ENCODE data around the gene IFNGR1. TPM values are rescaled to one million over a fixed set of nuclear protein-coding genes. Genes with fewer than 3 reads are reported as not detected.

Gene IFNGR1
- total RNA-seq, 1 donor from 2014 or later: 112 TPM

GRCh38 chr6:137175868-137176245 is 43.3 kb downstream of the IFNGR1 start:
- DNase-seq: no peak

GRCh38 chr6:137175157-137175867 is 43.9 kb downstream of the IFNGR1 start:
- no peak for DNase-seq

- no peak for DNase-seq
Observed at GRCh38 chr6:137173501-137173900, 45.7 kb downstream of the IFNGR1 start, which contains the start of gene IL22RA2. Gene IL22RA2 (minus strand): TSS chr6:137173644. CDS start chr6:137161749, 11,895 bp downstream.

- DNase-seq: no peak
Observed at GRCh38 chr6:137172734-137173431, 46.3 kb downstream of the IFNGR1 start.

GRCh38 chr6:137171824-137172733 is 47.1 kb downstream of the IFNGR1 start:
- DNase-seq: no peak

GRCh38 chr6:137171053-137171374 is 48.2 kb downstream of the IFNGR1 start:
- DNase-seq: no peak

- no peak for DNase-seq
Observed at GRCh38 chr6:137170266-137171052, 48.7 kb downstream of the IFNGR1 start.

- DNase-seq: no peak
Observed at GRCh38 chr6:137167702-137168377, 51.3 kb downstream of the IFNGR1 start.

GRCh38 chr6:137166247-137167098 is 52.7 kb downstream of the IFNGR1 start:
- no peak for DNase-seq

- no peak for DNase-seq
Observed at GRCh38 chr6:137165375-137166246, 53.6 kb downstream of the IFNGR1 start.

GRCh38 chr6:137163732-137164318 is 55.4 kb downstream of the IFNGR1 start:
- no peak for DNase-seq

- DNase-seq: no peak
Observed at GRCh38 chr6:137162692-137163306, 56.4 kb downstream of the IFNGR1 start.

- no peak for DNase-seq
Observed at GRCh38 chr6:137161949-137162348, 57.2 kb downstream of the IFNGR1 start.

- no peak for DNase-seq
Observed at GRCh38 chr6:137160763-137161162, 58.4 kb downstream of the IFNGR1 start.

- no peak for DNase-seq
Observed at GRCh38 chr6:137159912-137160311, 59.3 kb downstream of the IFNGR1 start.

- peak; percentile 28 for DNase-seq
Observed at GRCh38 chr6:137157601-137158000, 61.6 kb downstream of the IFNGR1 start.

GRCh38 chr6:137156650-137157049 is 62.5 kb downstream of the IFNGR1 start:
- DNase-seq: no peak

- no peak for DNase-seq
Observed at GRCh38 chr6:137155830-137156229, 63.4 kb downstream of the IFNGR1 start.

GRCh38 chr6:137150072-137150471 is 69.1 kb downstream of the IFNGR1 start:
- no peak for DNase-seq

Data from skin of body (tissue), 2 donors.